OCI-LY1 (cell line): Measurements from ENCODE around the gene USP49.
A peak's percentile ranks its signal among the peaks of the same experiment; 100 is the strongest.
"Not testable (repeated sequence)": the region's sequence is repeated elsewhere in the genome, so short reads cannot be mapped to it uniquely, and the experiment has no call there.

Source experiments
- H2AFZ ChIP-seq: fragments of 200-600 bp; sonication (generic), shearing (Covaris generic); 2 replicates; pipeline ENCODE4 v1.6.0; 2014; ENCODE audit warnings: antibody characterized with exemption, mild to moderate bottlenecking, low read length
- H3F3A ChIP-seq: fragments of 200-600 bp; sonication (generic), shearing (Covaris generic); 2 replicates; pipeline ENCODE4 v1.6.0; 2014; ENCODE audit warnings: mild to moderate bottlenecking, antibody characterized with exemption, low read length, moderate library complexity; ENCODE audit not compliant: insufficient read depth
- H3K27ac ChIP-seq: fragments of 200-600 bp; sonication (generic); 2 replicates; pipeline ENCODE4 v1.5.1; 2014; ENCODE audit warnings: low read length, mixed run types, mild to moderate bottlenecking, low read depth; ENCODE audit not compliant: poor library complexity, severe bottlenecking
- H3K27me3 ChIP-seq: fragments of 200-600 bp; sonication (generic); 2 replicates; pipeline ENCODE4 v1.6.0; 2014; ENCODE audit warnings: antibody characterized with exemption, mild to moderate bottlenecking, low read length, moderate library complexity; ENCODE audit not compliant: insufficient read depth
- H3K36me3 ChIP-seq: fragments of 200-600 bp; sonication (generic); 2 replicates; pipeline ENCODE4 v1.6.1; 2014; ENCODE audit warnings: mild to moderate bottlenecking, antibody characterized with exemption, low read length, moderate library complexity, mixed read lengths; ENCODE audit not compliant: insufficient read depth
- H3K4me1 ChIP-seq: fragments of 200-600 bp; sonication (generic); 2 replicates; pipeline ENCODE4 v1.5.1; 2014; ENCODE audit warnings: mild to moderate bottlenecking, low read length, moderate library complexity; ENCODE audit not compliant: insufficient read depth, severe bottlenecking
- H3K4me2 ChIP-seq: fragments of 200-600 bp; sonication (generic), shearing (Covaris generic); 2 replicates; pipeline ENCODE4 v1.6.1; 2014; ENCODE audit warnings: low read length
- H3K4me3 ChIP-seq: fragments of 200-600 bp; sonication (generic); 2 replicates; pipeline ENCODE4 v1.5.1; 2014; ENCODE audit warnings: low read length, low read depth, mild to moderate bottlenecking, mixed read lengths; ENCODE audit not compliant: poor library complexity, severe bottlenecking
- H3K79me2 ChIP-seq: fragments of 200-600 bp; shearing (Covaris generic); 2 replicates; pipeline ENCODE4 v1.6.1; 2016; ENCODE audit warnings: mixed run types, low read length, mixed read lengths; ENCODE audit not compliant: insufficient read depth
- H3K9ac ChIP-seq: fragments of 200-600 bp; sonication (generic), shearing (Covaris generic); 2 replicates; pipeline ENCODE4 v1.6.1; 2014; ENCODE audit warnings: mild to moderate bottlenecking, low read length, mixed read lengths
- H3K9me2 ChIP-seq: fragments of 200-600 bp; sonication (generic), shearing (Covaris generic); 2 replicates; pipeline ENCODE4 v1.6.1; 2014; ENCODE audit warnings: low read depth, mild to moderate bottlenecking, low read length, mixed read lengths
- H3K9me3 ChIP-seq: fragments of 200-600 bp; shearing (Covaris generic); 2 replicates; pipeline ENCODE4 v1.6.1; 2014; ENCODE audit warnings: low read length, mixed read lengths
- H4K20me1 ChIP-seq: fragments of 200-600 bp; sonication (generic), shearing (Covaris generic); 2 replicates; pipeline ENCODE4 v1.6.0; 2016; ENCODE audit warnings: mild to moderate bottlenecking, low read length; ENCODE audit not compliant: insufficient read depth
- CTCF ChIP-seq: fragments of 200-600 bp; sonication (generic), shearing (Covaris generic); IDR thresholded peaks from 2 replicates; pipeline ENCODE4 v1.5.1; 2017; ENCODE audit warnings: mild to moderate bottlenecking, antibody characterized with exemption, low read length, moderate library complexity, mixed read lengths
- EZH2 ChIP-seq: fragments of 200-600 bp; sonication (generic), shearing (Covaris generic); IDR thresholded peaks from 2 replicates; pipeline ENCODE4 v1.8.0; 2017; ENCODE audit warnings: borderline replicate concordance, mixed run types, mild to moderate bottlenecking, antibody characterized with exemption, low read length, moderate library complexity, mixed read lengths

The USP49 gene

GRCh38 chr6:41895300-41896233, at the start of gene USP49:
TSS of gene USP49 (minus strand) at chr6:41895375. CDS start at chr6:41806983, 88,392 bp downstream.
- no peaks in the 10 kb centered on the region for H3K9me3 ChIP-seq

GRCh38 chr6:41943456-41943855, 48.3 kb upstream of the USP49 start:
- TF ChIP-seq EZH2 = no peak
- no peak for TF ChIP-seq CTCF
- Histone ChIP-seq H3K36me3 (no peaks in the 10 kb centered on the region), H3K9me2 (no peaks in the 10 kb centered on the region), H3K9ac (no peak overlapping the region), H3K27me3 (no peaks in the 10 kb centered on the region), H2AFZ (no peak overlapping the region), H3K4me1 (peaks cover 34% of the 10 kb centered on the region), H3K79me2 (no peaks in the 10 kb centered on the region), H3K9me3 (no peaks in the 10 kb centered on the region), H3K4me3 (no peak overlapping the region), H3K4me2 (no peak overlapping the region), H3K27ac (no peak overlapping the region), H4K20me1 (no peaks in the 10 kb centered on the region), H3F3A (no peaks in the 10 kb centered on the region)

More at GRCh38 chr6:41895300-41896233, at the start of gene USP49:
- H3K27ac ChIP-seq = peak within 1 kb of the TSS; percentile 94
- H4K20me1 ChIP-seq = no peaks in the 10 kb centered on the region
- H3K36me3 ChIP-seq = peaks cover 7% of the 10 kb centered on the region; the same call in 1 of the 2 replicates
- H3K79me2 ChIP-seq = peaks cover 28% of the 10 kb centered on the region
- peak within 1 kb of the TSS; percentile 77 for H2AFZ ChIP-seq
- peak within 1 kb of the TSS; percentile 95 for H3K9ac ChIP-seq
- TF ChIP-seq CTCF (no peak), EZH2 (no peak)
- no peaks in the 10 kb centered on the region for H3K9me2 ChIP-seq
- H3K4me2 ChIP-seq = peak within 1 kb of the TSS; percentile 86
- H3K27me3 ChIP-seq = no peaks in the 10 kb centered on the region
- peak within 1 kb of the TSS; percentile 90 for H3K4me3 ChIP-seq
- peaks cover 44% of the 10 kb centered on the region for H3K4me1 ChIP-seq
- H3F3A ChIP-seq = no peaks in the 10 kb centered on the region

GRCh38 chr6:41942882-41943281, 47.7 kb upstream of the USP49 start:
- not testable (repeated sequence) for H2AFZ ChIP-seq, H3K4me2 ChIP-seq, H3F3A ChIP-seq, H3K4me3 ChIP-seq, H4K20me1 ChIP-seq, H3K36me3 ChIP-seq, H3K9ac ChIP-seq, H3K9me3 ChIP-seq, H3K27ac ChIP-seq, H3K79me2 ChIP-seq, H3K9me2 ChIP-seq, H3K27me3 ChIP-seq
- H3K4me1 ChIP-seq = peaks cover 36% of the 10 kb centered on the region
